Activated CD8-positive, alpha-beta T cell treated with anti-CD3 and anti-CD28 coated beads, Interleukin-2, amount 10 ng/mL, durations not matched to agents 7 days and 5 days (primary cell): Measurements from ENCODE around the gene TANC1. TPM values are rescaled to one million over a fixed set of nuclear protein-coding genes. Genes with fewer than 3 reads are reported as not detected.

Source experiments
- ATAC-seq: fragments of 150-1000 bp; cut with Tn5 transposase; one replicate; pipeline ENCODE4 v1.10.0; 2021; ENCODE audit warnings: moderate library complexity
- CTCF ChIA-PET: fragments of 350-600 bp; sonication (Branson Sonifier 250); formaldehyde crosslinking; loops from one replicate; lab custom pipeline; 2021; ENCODE audit warnings: antibody characterized with exemption; lab: Charles Lee
- POLR2A ChIA-PET: fragments of 350-600 bp; sonication (Branson Sonifier 250); formaldehyde crosslinking; loops from one replicate; lab custom pipeline; 2021; ENCODE audit warnings: antibody characterized with exemption; lab: Charles Lee
- DNase-seq: peaks from one replicate; pipeline ENCODE4 v3.0.0-alpha.2; 2020
- H3K27ac Mint-ChIP-seq: one replicate; pipeline ENCODE4 v1.8.0; 2021; ENCODE audit warnings: mild to moderate bottlenecking, mixed read lengths
- H3K27me3 Mint-ChIP-seq: one replicate; pipeline ENCODE4 v1.8.0; 2021; ENCODE audit warnings: low read depth, mixed read lengths
- H3K36me3 Mint-ChIP-seq: one replicate; pipeline ENCODE4 v1.8.0; 2021; ENCODE audit warnings: low read depth, mixed read lengths
- H3K4me1 Mint-ChIP-seq: one replicate; pipeline ENCODE4 v1.8.0; 2021; ENCODE audit warnings: low read depth, mixed read lengths
- H3K4me3 Mint-ChIP-seq: one replicate; pipeline ENCODE4 v1.8.0; 2021; ENCODE audit warnings: mild to moderate bottlenecking, mixed read lengths
- H3K9me3 Mint-ChIP-seq: one replicate; pipeline ENCODE4 v1.8.0; 2022; ENCODE audit warnings: mixed read lengths; ENCODE audit not compliant: insufficient read depth
- total RNA-seq, 2 experiments: library from RNA; stranded (reverse); gene quantifications; one replicate each; pipeline ENCODE4 v1.2.3, GENCODE V29; 2021

TANC1 gene
- total RNA-seq, 2 experiments from 2014 or later: 0.37 to 0.55 TPM

DNA sequence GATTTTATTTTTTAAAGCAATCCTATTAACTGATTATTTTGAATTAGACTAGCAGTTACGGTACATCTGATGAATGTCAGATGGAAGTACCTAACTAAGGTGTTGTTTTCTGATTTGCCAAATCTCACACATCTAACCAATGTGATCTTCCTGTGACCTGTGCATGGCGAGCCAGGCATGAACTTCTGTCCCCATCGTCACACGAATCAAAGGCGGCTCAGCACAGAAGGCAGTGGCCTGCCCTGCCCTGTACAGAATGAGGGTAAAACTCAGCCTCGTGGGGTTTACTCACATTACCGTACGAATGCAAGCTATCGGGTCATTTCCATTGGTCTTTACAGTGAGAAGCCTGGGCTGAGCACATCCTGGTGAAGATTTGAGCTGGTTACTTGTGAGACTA lies 230.8 kb downstream of the TANC1 start:
- Mint-ChIP-seq H3K4me3 (no peak overlapping the region), H3K36me3 (no peaks in the 10 kb centered on the region), H3K27ac (no peak overlapping the region), H3K9me3 (no peaks in the 10 kb centered on the region), H3K4me1 (peaks cover 16% of the 10 kb centered on the region), H3K27me3 (peaks cover 2% of the 10 kb centered on the region)
- no peak for ATAC-seq
- no peak for DNase-seq
- ChIA-PET POLR2A (interaction anchor here (0.6 kb wide), 1 partner anchor 1765 kb away, joined by 5 read pairs; no protein-coding TSS in a partner anchor), CTCF (interaction anchor here (1.1 to 2.0 kb wide), 2 partner anchors 11 to 17 kb away, joined by 3 to 5 read pairs; no protein-coding TSS in a partner anchor)

DNA sequence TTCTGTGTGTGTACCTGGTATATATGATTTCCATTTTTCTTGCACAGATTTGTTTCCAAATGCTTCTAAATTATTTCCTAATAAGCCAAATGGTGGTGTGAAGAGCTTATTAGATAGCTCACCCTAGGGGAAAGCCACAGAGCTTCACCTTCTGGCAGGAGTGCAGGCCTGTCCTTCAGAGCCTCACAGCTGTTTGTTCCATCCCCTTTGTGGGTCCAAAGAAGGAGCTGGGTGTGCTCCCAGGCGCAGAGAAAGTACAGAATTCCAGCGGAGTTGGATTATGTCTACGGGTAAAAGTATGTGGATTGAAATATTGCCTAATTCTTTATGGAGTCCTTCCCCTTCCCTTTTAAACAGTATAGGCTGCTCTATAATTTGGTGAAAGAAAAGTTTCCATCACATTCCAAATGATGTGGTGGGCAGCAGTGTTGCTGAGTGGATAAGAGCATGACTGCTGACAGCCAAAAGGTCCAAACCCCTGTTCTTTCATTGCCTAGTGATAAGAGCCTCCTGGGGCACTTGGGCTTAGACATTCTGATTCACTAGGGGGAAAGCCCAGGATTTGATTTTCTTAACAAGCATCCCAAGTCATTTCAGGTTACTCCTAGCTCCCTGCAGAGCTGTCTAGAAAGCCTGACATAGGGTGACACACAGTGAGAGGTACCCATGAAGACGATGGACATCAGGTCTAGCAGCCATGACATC lies 231.5 kb downstream of the TANC1 start:
- ATAC-seq (no peak), DNase-seq (no peak)
- Mint-ChIP-seq H3K36me3 (no peaks in the 10 kb centered on the region), H3K27ac (no peak overlapping the region), H3K4me3 (no peak overlapping the region), H3K4me1 (peaks cover 16% of the 10 kb centered on the region), H3K9me3 (no peaks in the 10 kb centered on the region), H3K27me3 (peaks cover 2% of the 10 kb centered on the region)
- ChIA-PET POLR2A (interaction anchor here (0.6 kb wide), 1 partner anchor 1766 kb away, joined by 5 read pairs; no protein-coding TSS in a partner anchor), CTCF (interaction anchor here (1.1 to 2.0 kb wide), 2 partner anchors 10 to 17 kb away, joined by 3 to 5 read pairs; no protein-coding TSS in a partner anchor)

DNA sequence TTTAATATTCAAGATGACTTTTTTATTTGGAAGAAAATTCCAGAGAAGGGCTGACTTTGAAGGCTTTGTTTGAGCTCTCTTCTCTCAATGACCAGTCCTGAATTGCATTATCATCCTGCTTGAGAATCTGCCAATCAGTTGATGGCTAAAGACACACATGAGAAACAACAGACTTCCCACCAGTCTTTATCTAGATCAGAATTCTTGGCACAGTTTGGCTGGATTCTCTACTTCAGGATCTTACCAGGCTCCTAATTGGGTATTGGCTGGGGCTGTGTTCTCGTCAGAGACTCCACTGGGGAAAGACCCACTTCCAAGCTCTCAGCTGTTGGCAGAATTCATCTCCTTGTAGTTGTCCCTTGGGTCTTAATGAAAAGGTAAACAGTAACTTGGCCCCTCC lies 232.1 kb downstream of the TANC1 start:
- CTCF ChIA-PET: interaction anchor here (1.1 to 2.0 kb wide), 2 partner anchors 9 to 18 kb away, joined by 3 to 5 read pairs; no protein-coding TSS in a partner anchor
- POLR2A ChIA-PET: no interaction called here

DNA sequence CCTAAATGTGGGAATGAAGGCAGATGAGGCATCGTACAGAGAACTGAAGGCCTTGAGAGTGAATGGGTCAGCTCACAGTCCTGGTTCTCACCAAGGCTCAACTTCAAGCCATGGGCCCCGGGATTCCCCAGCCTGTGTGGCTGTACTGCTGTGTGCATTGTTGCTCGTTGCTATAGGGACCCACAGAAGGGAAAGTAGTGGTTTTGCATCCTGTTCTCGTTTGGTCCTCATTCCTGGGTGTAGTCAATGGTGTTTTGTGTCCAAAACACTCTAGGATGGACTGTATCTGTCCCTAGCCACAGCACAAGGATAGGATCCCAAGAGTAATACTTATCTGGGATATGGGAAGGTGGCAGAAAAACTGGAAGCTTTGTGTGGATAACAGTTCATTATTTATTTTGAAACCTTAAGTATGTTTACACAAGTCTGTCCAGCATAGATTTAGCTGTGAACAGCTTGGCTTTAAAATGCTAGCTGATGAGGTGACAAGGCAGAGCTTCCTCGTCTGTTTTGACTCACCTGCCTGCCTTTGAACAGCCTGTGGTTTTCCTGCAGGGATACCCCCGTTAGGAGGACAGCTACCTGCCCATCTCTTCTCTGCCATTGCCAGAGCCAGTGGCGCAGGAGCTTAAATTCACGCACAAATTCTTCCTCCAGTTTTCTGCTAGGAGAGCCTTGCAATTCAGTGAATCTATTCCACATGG lies 233.1 kb downstream of the TANC1 start:
- CTCF ChIA-PET: interaction anchor here (1.4 kb wide), 1 partner anchor 83 kb away, joined by 3 read pairs; no protein-coding TSS in a partner anchor
- no peaks in the 10 kb centered on the region for H3K9me3 Mint-ChIP-seq

More for the DNA sequence above, 232.1 kb downstream of the TANC1 start:
- no peak overlapping the region for H3K27ac Mint-ChIP-seq
- H3K4me3 Mint-ChIP-seq: no peak overlapping the region
- H3K36me3 Mint-ChIP-seq: no peaks in the 10 kb centered on the region
- DNase-seq (no peak), ATAC-seq (no peak)
- H3K27me3 Mint-ChIP-seq: peaks cover 2% of the 10 kb centered on the region
- peaks cover 16% of the 10 kb centered on the region for H3K4me1 Mint-ChIP-seq
- H3K9me3 Mint-ChIP-seq: no peaks in the 10 kb centered on the region

DNA sequence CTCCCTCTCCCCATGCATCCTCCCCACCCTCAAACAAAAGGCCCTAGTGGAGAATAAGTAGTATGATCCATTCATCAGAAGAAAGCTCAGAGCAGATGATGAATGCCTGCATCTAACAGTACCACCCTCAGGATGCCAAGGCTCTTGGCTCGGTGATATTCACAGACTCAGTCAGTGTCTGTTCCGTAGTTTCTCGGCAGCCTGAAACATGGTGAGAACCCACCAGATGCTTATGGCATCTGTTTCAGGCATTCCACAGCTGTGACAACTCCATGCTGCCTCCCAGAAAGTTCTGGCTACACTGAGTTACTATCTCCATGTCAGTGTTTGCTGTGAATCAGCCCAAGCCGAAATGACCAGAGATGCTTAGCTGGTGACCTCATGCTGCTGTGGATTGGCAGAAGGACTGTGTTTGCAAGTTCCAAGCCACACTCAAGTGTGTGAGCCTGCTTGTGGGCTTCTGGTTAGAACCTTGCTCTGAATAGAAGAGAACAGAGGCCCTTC lies 234.2 kb downstream of the TANC1 start:
- no peak overlapping the region for H3K27ac Mint-ChIP-seq
- no peaks in the 10 kb centered on the region for H3K36me3 Mint-ChIP-seq
- ATAC-seq (no peak), DNase-seq (no peak)
- peaks cover 16% of the 10 kb centered on the region for H3K4me1 Mint-ChIP-seq
- no peak overlapping the region for H3K4me3 Mint-ChIP-seq
- no peaks in the 10 kb centered on the region for H3K9me3 Mint-ChIP-seq
- CTCF ChIA-PET: no interaction called here
- POLR2A ChIA-PET: no interaction called here
- no peaks in the 10 kb centered on the region for H3K27me3 Mint-ChIP-seq

More for the DNA sequence above, 233.1 kb downstream of the TANC1 start:
- Mint-ChIP-seq H3K27me3 (peaks cover 2% of the 10 kb centered on the region), H3K36me3 (no peaks in the 10 kb centered on the region), H3K4me3 (no peak overlapping the region), H3K4me1 (peaks cover 16% of the 10 kb centered on the region), H3K27ac (no peak overlapping the region)
- DNase-seq: peak; percentile 53
- POLR2A ChIA-PET: no interaction called here
- peak; percentile 90 for ATAC-seq

DNA sequence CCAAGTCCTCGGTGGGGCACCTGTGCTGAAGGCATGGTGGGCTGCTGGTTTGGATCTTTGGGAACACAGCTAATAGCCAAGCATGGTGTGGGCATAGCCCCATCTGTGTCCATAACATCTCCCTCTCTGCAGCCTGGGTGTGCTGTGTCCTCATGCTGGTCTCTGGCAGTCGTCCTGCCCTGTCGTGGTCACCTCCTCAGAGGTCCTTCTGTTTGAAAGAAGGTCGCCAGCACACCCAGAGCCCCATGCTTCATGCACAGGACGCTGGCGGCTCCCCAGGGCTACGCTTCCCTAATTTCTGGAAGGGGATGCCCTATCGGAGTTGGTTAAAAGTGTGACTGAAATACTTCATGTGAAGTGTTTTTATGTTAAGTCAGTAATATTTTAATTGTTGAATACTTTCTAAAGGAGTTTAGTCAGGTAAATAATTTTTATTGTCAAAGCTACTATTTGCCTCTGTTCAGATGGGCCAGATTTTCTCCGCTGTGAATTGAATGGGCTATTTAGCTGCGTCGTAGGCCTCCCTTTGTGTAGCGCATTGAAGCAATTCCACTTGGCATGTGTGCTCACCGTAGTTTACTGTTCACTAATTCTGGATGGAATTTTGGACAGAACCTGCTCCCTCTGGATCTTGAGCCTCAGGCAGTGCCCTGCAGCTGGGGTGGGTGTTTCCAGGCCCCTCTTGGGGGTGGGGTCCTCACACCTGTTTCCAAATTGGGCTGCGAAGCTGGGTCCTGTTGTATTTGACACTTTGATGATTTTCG lies 236.1 kb downstream of the TANC1 start:
- no peaks in the 10 kb centered on the region for H3K27me3 Mint-ChIP-seq
- DNase-seq (no peak), ATAC-seq (no peak)
- no peak overlapping the region for H3K27ac Mint-ChIP-seq
- POLR2A ChIA-PET: no interaction called here
- H3K36me3 Mint-ChIP-seq: no peaks in the 10 kb centered on the region
- CTCF ChIA-PET: no interaction called here
- no peak overlapping the region for H3K4me3 Mint-ChIP-seq
- H3K9me3 Mint-ChIP-seq: no peaks in the 10 kb centered on the region
- peaks cover 22% of the 10 kb centered on the region for H3K4me1 Mint-ChIP-seq

DNA sequence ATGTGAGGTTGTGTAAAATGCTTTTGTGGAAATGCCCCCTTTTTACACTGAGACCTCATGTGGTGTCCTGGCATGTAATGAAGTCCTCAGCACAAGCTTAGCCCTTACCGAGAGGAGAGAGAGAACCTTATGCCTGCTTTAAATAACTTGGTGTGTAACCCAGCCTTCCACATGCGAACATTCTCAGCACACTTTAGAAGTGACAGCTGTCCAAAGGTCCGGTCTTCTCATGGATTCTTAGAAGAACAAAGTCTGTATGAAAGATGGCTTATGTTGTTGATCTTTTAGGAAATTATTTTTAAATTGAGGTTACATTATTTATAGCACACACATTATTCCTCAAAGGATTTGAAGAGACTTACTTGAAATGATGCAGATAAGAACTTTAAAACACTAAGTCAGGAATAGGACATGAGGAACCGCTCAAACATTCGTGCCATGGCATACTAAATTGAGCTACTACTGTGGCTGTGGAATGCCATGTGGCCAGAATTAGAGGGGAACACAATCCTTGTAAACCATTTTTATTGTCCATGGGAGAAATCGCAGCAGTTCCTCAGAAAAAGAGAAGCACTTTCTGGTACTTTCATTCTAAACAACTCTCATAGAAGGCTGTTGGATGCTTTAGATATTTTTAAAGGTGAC lies 238.4 kb downstream of the TANC1 start:
- Mint-ChIP-seq H3K27me3 (no peaks in the 10 kb centered on the region), H3K4me3 (no peak overlapping the region), H3K36me3 (no peaks in the 10 kb centered on the region), H3K27ac (no peak overlapping the region), H3K9me3 (no peaks in the 10 kb centered on the region), H3K4me1 (peaks cover 17% of the 10 kb centered on the region)
- DNase-seq: no peak
- CTCF ChIA-PET: interaction anchor here (0.5 kb wide), 1 partner anchor 254 kb away, joined by 3 read pairs; no protein-coding TSS in a partner anchor
- POLR2A ChIA-PET: no interaction called here
- ATAC-seq: no peak

DNA sequence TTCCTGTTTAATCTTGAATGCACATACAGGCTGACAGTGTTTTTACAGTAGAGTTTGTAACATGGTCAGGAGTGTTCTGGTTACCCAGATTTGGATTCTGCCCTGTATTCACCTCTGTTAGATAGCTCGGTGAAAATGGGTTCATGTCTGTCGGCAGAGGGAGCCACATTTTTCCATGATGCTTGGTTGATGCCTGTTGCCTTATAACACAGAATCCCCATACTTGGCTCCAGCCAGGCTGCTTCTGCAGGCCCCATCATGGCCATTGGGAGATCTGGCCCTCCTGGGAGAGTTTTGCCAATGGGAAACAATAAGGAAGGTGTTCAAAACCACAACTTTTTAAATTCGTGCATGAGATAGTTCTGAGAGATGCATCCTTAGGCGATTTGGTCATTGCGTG lies 240.0 kb downstream of the TANC1 start:
- H3K9me3 Mint-ChIP-seq: no peaks in the 10 kb centered on the region
- H3K27me3 Mint-ChIP-seq: no peaks in the 10 kb centered on the region
- no peak overlapping the region for H3K27ac Mint-ChIP-seq
- ChIA-PET CTCF (no interaction called here), POLR2A (no interaction called here)
- DNase-seq (no peak), ATAC-seq (no peak)
- H3K4me1 Mint-ChIP-seq: peaks cover 14% of the 10 kb centered on the region
- no peaks in the 10 kb centered on the region for H3K36me3 Mint-ChIP-seq
- H3K4me3 Mint-ChIP-seq: no peak overlapping the region

DNA sequence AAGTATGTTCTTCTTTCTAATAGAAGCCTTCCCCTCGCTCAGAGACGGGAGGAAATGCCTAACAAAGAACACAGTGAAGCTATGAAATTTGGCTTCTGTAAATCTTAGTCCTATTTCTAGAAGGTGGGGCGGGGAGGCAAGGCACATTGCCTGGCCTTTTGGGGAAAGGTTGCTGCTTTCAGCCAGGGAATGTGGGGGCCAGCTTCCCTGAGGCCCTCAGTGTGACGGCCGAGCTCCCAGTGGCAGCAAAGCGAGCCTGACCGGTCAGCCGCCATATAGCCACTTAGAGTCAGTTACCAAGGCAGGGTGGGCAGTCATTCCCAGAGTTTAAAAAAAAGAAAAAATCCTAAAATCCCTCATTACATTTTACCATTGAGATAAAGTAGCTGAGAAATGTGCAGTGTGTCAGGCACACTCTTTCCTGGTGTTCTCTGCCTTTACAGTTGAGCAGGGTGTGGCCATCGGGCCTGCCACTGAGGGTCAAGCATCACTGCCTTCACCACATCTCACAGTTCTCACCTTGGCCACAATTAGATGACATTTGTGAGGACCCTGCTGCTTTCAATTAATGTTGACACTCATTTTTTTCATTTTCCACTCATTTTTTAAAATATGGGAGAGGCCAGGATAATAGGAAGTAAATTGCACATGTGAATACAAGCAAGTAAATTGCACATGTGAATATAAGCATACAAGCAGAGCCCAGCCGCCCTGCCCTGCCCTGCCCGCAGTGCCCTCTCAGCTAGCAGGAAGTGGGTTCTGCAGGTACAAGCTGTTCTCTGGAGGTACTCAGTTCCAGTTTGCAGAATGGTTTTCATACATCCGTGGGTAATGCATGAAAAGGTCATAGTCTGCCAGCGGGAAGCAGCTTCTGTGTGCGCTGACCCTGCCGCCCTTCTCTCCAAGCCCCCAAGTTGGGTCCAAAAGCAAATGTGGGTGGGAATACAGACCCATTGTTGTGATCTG lies 241.2 kb downstream of the TANC1 start:
- H3K4me1 Mint-ChIP-seq: peaks cover 14% of the 10 kb centered on the region
- H3K27me3 Mint-ChIP-seq: no peaks in the 10 kb centered on the region
- H3K36me3 Mint-ChIP-seq: no peaks in the 10 kb centered on the region
- ATAC-seq (peak; percentile 97), DNase-seq (peak; percentile 70)
- CTCF ChIA-PET: interaction anchor here (1.1 to 2.0 kb wide), 3 partner anchors 10 to 213 kb away, joined by 3 to 5 read pairs (median 5); no protein-coding TSS in a partner anchor
- POLR2A ChIA-PET: no interaction called here
- no peak overlapping the region for H3K27ac Mint-ChIP-seq
- H3K9me3 Mint-ChIP-seq: no peaks in the 10 kb centered on the region
- peak overlapping the region; percentile 47 for H3K4me3 Mint-ChIP-seq
